CD4-positive, alpha-beta T cell treated with Interleukin-4 for 4 hours (primary cell): ENCODE data around the gene DPYSL4.
A peak's percentile ranks its signal among the peaks of the same experiment; 100 is the strongest.

ENCODE experiments used
- DNase-seq: peaks from one replicate; pipeline ENCODE4 v3.0.0-alpha.2; 2020

Gene DPYSL4

DNA sequence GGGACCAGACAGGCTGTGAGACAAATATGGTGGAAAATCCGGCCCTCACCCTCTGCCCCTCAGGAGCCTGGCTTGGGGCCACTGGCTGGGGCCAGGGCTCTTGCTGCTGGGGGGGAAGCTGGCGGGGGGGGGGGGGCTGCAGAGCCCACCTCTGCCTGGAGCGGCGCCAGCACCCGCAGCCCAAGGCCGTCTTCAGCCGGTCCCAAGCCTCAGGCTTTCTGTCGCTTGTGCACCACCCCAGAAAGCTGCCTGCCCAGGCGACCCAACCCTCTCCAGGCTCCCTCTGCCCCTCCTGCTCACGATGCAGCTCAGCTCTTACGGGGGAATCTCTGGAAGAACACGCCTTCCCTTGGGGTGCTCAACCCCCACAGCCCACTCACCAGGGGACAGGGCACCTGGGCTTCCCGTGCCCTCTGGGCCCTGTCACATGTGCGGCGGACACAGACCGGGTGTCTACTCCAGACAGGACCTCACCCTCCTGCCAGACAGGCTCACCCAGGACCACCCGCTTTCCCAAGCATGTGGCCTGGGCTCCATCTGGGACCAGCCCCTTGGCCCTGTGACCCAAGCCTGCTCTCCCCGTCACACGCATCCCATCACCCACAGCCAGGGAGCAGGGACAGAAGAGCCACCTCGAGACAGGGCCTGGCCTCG lies 43.9 kb downstream of the DPYSL4 start:
- no peak for DNase-seq

- DNase-seq: no peak
Observed at GRCh38 chr10:132231656-132232022, 44.9 kb downstream of the DPYSL4 start.

GRCh38 chr10:132232023-132232951 lies 45.5 kb downstream of the DPYSL4 start:
- peak; percentile 47 for DNase-seq

GRCh38 chr10:132232981-132233380 lies 46.2 kb downstream of the DPYSL4 start:
- DNase-seq: no peak

DNA sequence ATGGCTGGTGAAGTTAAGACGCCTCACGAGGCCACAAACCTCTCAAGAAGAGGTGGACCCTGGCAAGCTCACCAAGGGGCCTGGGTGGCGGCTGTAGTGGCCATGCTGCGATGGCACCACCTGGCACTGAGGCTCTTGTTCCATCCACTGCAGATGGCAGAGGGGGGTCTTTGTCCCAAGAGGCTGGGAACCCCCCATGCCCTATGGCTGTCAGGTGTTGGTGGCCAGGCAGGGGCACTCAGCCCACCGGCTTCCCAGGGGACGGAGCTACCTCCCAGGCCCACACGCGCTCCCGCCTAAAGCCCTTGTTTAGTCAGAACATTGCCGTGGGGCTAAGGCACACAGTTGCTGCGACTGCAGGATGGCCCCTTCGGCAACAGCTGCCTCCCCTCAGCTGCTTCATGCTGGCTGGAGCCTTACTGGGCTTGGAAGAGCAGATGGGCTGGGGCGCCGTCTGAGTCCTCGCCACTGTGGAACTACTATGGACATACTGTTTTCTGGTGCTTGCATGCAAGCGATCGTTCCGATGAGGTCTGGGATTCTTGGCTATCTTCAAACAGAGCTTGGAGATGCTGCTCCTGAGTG lies 46.8 kb downstream of the DPYSL4 start:
- no peak for DNase-seq

DNA sequence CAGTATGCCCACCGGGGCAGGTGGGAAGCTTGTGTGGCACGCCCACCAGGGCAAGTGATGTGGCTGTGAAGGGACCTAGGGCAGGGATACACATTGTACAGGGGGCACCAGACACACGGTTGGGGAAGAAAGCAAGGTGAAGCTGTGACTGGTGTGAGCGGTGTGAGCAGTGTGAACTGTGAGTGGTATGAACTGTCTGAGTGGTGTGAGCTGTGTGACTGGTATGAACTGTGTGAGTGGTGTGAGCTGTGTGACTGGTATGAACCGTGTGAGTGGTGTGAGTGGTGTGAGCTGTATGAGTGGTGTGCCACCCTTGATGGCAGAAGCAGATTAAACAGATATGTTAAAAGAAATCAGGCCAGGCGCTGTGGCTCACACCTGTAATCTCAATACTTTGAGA lies 48.1 kb downstream of the DPYSL4 start:
- DNase-seq: no peak

DNA sequence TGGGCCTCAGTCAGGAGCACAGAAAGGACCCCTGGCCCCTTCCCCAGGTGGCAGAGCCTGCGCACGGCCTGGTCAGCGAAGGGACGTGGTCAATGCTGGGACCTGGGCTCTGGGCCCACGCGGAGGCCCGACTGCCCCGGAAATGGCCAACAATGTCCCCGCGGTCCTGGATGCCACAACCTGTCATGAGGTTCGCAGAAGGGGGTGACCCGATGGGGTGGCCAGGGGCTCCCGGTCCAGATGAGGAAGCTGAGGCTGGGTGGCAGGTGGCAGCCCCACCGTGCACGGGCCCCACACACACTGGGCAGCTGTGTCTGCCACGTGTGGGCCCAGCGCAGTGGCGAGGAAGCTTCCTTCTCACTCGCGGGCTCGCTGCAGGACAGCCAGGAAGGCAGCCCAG lies 49.4 kb downstream of the DPYSL4 start:
- no peak for DNase-seq

GRCh38 chr10:132236881-132237280 lies 50.1 kb downstream of the DPYSL4 start:
- DNase-seq: no peak

DNA sequence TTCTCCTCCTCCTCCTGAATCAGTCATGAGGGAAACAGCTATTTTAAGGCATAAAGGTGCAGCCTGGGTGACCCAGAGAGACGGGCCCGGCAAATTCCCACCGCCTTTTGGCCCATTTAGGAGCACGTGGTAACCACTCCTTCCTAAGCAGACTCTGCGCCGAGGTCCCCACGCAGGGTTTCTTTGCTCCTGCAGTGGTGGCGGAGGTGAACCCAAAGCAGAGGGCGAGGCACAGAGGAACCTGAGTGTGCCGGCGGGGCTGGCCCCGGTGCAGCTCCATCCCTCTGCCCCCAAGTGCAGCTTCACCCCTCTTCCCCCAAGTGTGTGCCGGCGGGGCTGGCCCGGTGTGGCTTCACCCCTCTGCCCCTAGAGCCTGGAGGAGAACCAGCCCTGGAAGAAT lies 50.6 kb downstream of the DPYSL4 start:
- no peak for DNase-seq

GRCh38 chr10:132237871-132238270 lies 51.1 kb downstream of the DPYSL4 start:
- no peak for DNase-seq

DNA sequence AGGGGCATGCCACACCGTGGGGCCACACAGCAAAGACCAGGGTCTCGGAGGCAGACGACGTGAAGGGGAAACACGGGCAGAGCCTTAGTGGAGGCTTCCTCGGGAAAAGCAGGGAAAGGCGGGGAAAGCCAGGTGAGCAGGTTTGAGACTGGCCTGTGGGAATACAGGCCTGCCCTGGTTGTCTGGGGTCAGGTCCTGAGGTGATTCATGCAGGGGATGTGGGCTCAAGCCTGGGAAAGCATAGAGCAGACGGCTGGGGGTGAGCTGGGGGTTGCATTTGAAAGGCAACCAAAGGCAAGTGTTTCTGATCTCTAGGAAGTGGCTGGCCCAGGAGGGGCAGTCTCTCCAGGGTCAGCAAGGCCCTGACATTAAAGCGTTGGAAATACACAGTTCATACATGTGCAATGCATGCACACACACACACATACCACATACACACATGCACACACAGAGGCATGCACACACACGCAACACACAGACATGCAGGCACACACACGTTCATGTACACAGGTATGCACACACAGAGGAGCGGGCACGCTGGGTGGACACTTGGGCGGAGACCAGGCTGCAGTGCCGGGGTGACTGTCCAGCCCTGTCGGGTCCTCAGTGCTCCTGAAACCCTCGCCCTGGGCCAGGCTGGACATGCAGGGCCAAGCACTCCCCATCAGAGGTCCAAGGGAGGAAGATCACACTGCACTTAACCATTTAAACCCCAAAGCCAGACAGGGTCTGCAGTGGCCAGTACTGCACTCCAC lies 51.8 kb downstream of the DPYSL4 start:
- DNase-seq: no peak

DNA sequence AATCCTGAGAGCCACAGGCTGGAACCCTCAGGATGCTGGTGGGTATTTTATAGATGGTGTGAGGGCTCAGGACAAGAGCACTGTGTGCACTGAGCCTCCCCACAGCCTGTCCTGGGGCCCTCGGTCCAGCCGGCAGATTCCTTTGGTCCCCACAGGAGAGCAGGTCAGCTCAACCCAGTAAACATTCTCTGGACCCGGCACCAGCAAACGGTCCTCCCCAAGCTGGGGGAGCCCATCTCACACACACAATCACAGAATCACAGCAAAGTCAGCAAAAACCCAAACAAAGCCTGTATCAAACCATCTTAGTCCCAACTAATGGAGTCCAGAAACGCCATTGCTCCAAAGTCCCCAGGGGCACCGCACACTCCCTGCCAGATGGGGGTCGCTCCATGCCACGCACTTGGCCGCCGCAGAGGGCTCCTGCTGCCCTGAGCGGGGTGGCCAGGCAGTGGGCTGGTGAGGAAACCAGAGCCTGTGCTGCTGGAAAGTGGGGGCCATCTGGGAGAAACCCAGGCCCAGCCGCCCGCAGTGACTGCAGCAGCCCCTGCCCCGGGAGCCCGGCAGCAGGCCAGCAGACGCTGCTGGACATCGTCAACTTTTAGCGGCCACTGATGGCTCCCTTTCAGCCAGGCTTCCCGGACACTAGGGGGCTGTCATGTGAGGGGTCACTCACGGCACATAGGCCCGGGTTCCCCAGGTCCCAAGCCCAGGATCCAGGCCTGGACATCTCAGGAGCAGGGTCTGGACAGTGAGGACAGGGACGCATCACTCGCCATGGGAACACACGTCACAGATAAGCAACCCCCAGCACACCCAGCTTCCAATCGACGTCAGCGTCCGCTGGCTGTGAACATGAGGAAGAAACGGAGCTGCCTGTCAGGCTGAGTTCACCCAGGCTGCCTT lies 52.6 kb downstream of the DPYSL4 start:
- DNase-seq: no peak

- no peak for DNase-seq
Observed at GRCh38 chr10:132240156-132240555, 53.4 kb downstream of the DPYSL4 start.

DNA sequence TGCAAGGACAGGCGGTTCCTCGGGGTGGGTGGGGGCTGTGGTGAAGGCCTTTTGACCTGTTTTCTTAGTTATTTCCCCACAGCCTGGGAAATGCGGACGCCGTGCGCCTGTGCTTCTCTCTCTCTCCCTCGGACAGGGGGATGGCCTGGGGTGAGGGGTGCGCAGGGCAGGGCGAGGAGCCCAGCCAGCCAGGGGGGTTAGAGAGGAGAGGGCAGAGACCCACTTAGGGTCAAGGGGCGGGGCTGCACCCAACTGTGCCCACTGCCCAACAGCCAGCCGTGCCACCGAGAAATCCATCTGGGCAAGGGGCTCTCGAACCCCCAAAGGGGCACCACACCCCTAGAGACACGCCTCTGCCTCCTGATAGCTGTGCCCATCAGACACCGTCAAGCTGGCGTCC lies 53.8 kb downstream of the DPYSL4 start:
- DNase-seq: no peak

DNA sequence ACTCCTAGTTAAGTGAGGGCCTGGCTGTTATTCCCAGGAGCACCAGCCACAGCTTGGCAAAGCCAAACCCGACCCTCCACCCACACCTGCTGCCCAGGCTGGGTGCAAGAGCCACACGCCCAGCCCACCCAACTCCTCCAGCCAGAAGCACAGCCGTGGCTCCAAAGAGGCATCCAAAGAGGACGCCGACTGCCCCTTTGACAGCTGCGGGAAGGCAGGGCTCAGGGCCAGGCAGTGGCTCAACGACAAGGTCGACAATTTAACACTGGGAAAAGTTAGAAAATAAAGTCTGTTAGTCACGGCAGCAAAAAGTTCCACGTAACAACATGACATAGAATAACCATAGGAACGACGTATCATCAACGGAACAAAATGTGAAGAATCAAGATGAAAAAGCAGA lies 54.3 kb downstream of the DPYSL4 start:
- DNase-seq: no peak

GRCh38 chr10:132241496-132241895 lies 54.7 kb downstream of the DPYSL4 start:
- no peak for DNase-seq

DNA sequence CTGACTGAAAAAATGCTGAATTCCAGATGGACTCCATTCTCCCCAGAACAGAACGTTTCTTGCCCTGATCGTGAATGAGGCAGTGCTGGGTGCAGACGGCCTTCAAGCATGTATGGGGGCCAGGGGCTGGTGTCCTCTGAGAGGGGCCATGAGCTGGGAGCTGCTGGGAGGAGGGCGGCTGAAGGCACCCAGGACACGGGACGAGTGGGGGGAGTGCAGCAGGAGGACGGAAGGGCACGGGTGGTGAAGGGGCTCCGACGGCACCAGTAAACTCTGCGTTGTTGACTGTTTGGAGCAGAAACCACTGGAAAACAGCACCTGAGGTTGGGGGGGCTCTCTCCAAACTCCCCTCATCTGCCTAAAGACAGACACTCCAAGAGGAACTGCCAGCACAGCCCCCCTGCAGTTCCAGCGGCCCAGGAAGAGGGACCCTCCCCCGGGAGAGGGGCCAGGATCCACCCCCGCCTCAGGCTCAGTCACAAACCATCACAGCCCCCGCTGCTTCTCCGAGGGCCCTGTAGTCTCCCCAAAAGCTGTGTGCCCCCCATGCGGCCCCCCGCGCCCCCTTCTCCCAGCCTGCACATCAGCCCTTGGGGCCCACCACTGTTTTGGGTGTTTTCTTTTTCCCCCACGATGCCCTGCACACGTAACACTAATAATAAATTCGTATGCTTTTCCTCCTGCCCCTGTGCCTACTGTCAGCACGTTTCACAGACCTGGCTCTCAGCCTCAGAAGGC lies 55.5 kb downstream of the DPYSL4 start:
- no peak for DNase-seq

DNA sequence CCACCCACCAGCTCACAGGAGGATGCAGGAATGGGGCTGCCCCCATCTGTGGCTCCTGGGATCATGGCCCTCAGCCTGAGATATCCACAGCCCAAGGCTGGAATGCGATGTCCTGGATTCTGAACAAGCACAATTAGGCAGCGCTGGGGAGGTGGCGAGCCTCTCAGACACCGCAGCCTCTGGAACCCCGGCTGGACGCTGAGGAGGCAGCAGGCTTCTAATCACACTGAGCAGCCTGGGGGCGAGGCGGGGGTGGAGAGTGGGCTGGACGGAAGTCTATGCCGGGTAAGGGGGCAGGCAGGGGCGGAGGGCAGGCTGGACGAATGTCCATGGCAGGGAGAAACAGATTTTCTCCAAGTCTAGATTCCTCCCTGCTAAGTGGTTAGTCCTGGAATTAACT lies 56.4 kb downstream of the DPYSL4 start:
- no peak for DNase-seq

GRCh38 chr10:132243626-132244025 lies 56.9 kb downstream of the DPYSL4 start:
- no peak for DNase-seq

- no peak for DNase-seq
Observed at GRCh38 chr10:132245056-132245455, 58.3 kb downstream of the DPYSL4 start.

- DNase-seq: no peak
Observed at GRCh38 chr10:132246296-132246695, 59.5 kb downstream of the DPYSL4 start.

- DNase-seq: no peak
Observed at GRCh38 chr10:132247943-132248342, 61.2 kb downstream of the DPYSL4 start.
